ENCODE results near the gene MAP7D1. TPM values are rescaled to one million over a fixed set of nuclear protein-coding genes. Genes with fewer than 3 reads are reported as not detected.
A peak's percentile ranks its signal among the peaks of the same experiment; 100 is the strongest.

MAP7D1 gene
- total RNA-seq, 1 experiment from 2014 or later = 212 TPM

DNA sequence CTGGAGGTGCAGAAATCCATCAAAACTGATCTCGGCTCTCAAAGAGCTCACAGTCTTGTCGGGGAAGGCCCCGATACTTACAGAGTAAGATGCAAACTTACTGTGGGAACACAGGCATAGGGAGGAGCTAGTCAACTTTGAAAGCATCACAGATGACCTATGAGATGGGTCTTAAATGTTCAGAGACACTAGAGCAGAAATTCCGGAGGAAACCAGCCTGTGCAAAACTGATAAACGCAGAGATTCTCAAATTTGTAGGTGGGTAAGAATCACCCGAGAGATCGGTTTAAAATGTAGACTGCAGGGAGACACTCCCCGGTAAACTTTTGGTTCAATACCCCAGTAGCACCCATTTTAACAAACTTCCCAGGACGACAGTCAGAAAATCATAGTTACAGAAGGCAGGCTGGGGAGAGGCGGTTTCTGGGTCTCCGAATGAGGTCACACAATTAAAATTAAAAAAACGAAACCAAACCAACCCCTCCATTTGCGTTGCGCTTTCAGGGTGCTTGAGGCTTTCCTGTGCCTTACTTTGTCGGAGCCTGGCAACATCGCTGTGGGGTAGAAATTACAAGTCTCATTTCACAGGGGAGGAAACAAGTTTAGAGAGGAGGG, 67.5 kb downstream of the MAP7D1 start:
- CTCF ChIA-PET = interaction anchor here (1.1 to 1.2 kb wide), 2 partner anchors 35 to 63 kb away, joined by 3 read pairs; no protein-coding TSS in a partner anchor
- TSS peak; percentile 99 for BruUV-seq (replicated peaks)
- no peaks in the 10 kb centered on the region for H3K9me3 ChIP-seq (ENCODE audit: control insufficient read depth, insufficient read depth, low read depth, low read length)
- TF ChIP-seq TCF7L2 (IDR thresholded peaks at IDR 0.05; ENCODE audit: low read depth, low read length) (no peak), POLR2AphosphoS5 (IDR thresholded peaks at IDR 0.05; ENCODE audit: low read depth, low read length) (no peak), REST (IDR thresholded peaks at IDR 0.05; ENCODE audit: insufficient read depth in 1 of 2, low read depth in 2 of 2, low read length in 1 of 2) (no peak), SIN3A (IDR thresholded peaks at IDR 0.05; ENCODE audit: borderline replicate concordance, insufficient read depth, low read depth, low read length) (no peak)
- TF ChIP-seq, protein P1, sequence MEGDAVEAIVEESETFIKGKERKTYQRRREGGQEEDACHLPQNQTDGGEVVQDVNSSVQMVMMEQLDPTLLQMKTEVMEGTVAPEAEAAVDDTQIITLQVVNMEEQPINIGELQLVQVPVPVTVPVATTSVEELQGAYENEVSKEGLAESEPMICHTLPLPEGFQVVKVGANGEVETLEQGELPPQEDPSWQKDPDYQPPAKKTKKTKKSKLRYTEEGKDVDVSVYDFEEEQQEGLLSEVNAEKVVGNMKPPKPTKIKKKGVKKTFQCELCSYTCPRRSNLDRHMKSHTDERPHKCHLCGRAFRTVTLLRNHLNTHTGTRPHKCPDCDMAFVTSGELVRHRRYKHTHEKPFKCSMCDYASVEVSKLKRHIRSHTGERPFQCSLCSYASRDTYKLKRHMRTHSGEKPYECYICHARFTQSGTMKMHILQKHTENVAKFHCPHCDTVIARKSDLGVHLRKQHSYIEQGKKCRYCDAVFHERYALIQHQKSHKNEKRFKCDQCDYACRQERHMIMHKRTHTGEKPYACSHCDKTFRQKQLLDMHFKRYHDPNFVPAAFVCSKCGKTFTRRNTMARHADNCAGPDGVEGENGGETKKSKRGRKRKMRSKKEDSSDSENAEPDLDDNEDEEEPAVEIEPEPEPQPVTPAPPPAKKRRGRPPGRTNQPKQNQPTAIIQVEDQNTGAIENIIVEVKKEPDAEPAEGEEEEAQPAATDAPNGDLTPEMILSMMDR (IDR thresholded peaks at IDR 0.05) = no peak
- peaks cover 5% of the 10 kb centered on the region; the same call in 1 of the 2 replicates for H3K36me3 ChIP-seq (ENCODE audit: control insufficient read depth, insufficient read depth, low read length)
- POLR2A ChIA-PET = interaction anchor here (0.6 to 1.1 kb wide), 4 partner anchors 20 to 78 kb away, joined by 4 to 7 read pairs (median 4); partner anchors contain the start of gene TRAPPC3
- ATAC-seq (peak; percentile 36), DNase-seq (ENCODE audit: low read depth, low spot score) (peak; percentile 18)
- no peaks in the 10 kb centered on the region for H3K27me3 ChIP-seq (ENCODE audit: control insufficient read depth, insufficient read depth, low read length)
- H3K4me3 ChIP-seq (ENCODE audit: low read depth in 2 of 2, low read length in 2 of 2) = peak overlapping the region; percentile 82 to 97
- H3K27ac ChIP-seq (ENCODE audit: low read length) = peak overlapping the region; percentile 96
- in situ Hi-C loops (cut with HindIII; ENCODE audit: low pct_unique_long_range_greater_than_20kb, low sequenced_read_pairs) = no loop called here
- peaks cover 11% of the 10 kb centered on the region for H3K4me1 ChIP-seq (ENCODE audit: control insufficient read depth, insufficient read depth, low read length)
- intact Hi-C loops (cut with micrococcal nuclease; ENCODE audit: unreplicated experiment) = no loop called here

DNA sequence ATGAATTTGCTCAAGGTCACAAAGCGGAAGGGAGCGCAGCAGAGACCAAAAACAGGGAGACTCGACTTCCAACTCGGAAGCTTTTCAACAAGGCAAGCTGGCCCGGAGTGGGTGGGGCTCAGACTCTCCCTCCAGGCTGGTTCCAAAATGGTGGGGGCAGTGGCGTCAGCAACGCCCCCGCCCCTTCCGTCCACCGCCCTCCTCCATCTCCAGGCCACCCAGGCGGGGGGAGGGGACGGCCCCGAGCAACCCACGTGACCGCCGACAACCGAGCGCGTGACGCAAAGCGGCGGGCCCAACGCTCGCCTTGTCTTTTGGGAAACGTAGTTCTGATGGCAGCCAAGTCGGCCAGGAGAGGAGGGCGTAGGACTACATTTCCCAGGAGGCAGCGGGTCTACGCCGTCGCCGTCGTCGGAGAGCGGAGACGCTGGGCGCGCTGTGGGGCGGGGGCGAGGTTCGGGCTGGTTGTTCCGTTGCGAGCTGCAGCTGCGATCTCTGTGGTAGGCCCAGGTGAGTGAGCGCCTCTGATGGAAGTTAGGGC, 68.1 kb downstream of the MAP7D1 start, which contains the start of gene THRAP3:
TSS of gene THRAP3 (plus strand) at position 448 of the 541 bp plus-strand sequence. CDS start 58,121 bp downstream, outside the sequence.
- Histone ChIP-seq H3K27ac (ENCODE audit: low read length) (peak within 1 kb of the TSS; percentile 96), H3K4me1 (ENCODE audit: control insufficient read depth, insufficient read depth, low read length) (peaks cover 11% of the 10 kb centered on the region), H3K9me3 (ENCODE audit: control insufficient read depth, insufficient read depth, low read depth, low read length) (no peaks in the 10 kb centered on the region), H3K27me3 (ENCODE audit: control insufficient read depth, insufficient read depth, low read length) (no peaks in the 10 kb centered on the region), H3K36me3 (ENCODE audit: control insufficient read depth, insufficient read depth, low read length) (peaks cover 7% of the 10 kb centered on the region; the same call in 1 of the 2 replicates), H3K4me3 (ENCODE audit: low read depth in 2 of 2, low read length in 2 of 2) (peak within 1 kb of the TSS; percentile 82 to 97)
- CTCF ChIA-PET = interaction anchor here (1.1 to 1.2 kb wide), 2 partner anchors 36 to 63 kb away, joined by 3 read pairs; no protein-coding TSS in a partner anchor
- POLR2A ChIA-PET = interaction anchor here (0.6 to 1.1 kb wide), 3 partner anchors 8 to 79 kb away, joined by 4 to 7 read pairs (median 5); no protein-coding TSS in a partner anchor
- intact Hi-C loops (cut with micrococcal nuclease; ENCODE audit: unreplicated experiment) = no loop called here
- DNase-seq (ENCODE audit: low read depth, low spot score) (peak; percentile 96), ATAC-seq (peak; percentile 98)
- TF ChIP-seq, protein P1 (IDR thresholded peaks at IDR 0.05) = no peak
- TF ChIP-seq SIN3A (IDR thresholded peaks at IDR 0.05; ENCODE audit: borderline replicate concordance, insufficient read depth, low read depth, low read length) (peak; percentile 73; the same call in 1 of the 2 replicates), TCF7L2 (IDR thresholded peaks at IDR 0.05; ENCODE audit: low read depth, low read length) (0 out of 2 replicates have a peak, but pooled peaks have one; percentile 29), REST (IDR thresholded peaks at IDR 0.05; ENCODE audit: insufficient read depth in 1 of 2, low read depth in 2 of 2, low read length in 1 of 2) (peak in 1 of 2 experiments; percentile 56; a peak in 1 of 4 replicates), POLR2AphosphoS5 (IDR thresholded peaks at IDR 0.05; ENCODE audit: low read depth, low read length) (peak; percentile 96)
- no TSS peak for BruUV-seq (replicated peaks)
- in situ Hi-C loops (cut with HindIII; ENCODE audit: low pct_unique_long_range_greater_than_20kb, low sequenced_read_pairs) = no loop called here
